GM18951 (cell line): ENCODE data around the gene NOS1AP.

ENCODE experiments used
- POLR2A ChIP-seq: IDR thresholded peaks from 4 replicates; pipeline ENCODE4 v1.6.1; 2011; ENCODE audit warnings: mild to moderate bottlenecking; ENCODE audit not compliant: insufficient read length, insufficient read depth; ENCODE audit errors: extremely low read depth
- in situ Hi-C: fragments of 300-500 bp; cut with MboI; formaldehyde crosslinking; loops from one replicate; pipeline ENCODE4 v1.12.0; 2022; ENCODE audit warnings: low sequenced_read_pairs, mixed read lengths, inconsistent platforms; ENCODE audit not compliant: unreplicated experiment

Gene NOS1AP

DNA sequence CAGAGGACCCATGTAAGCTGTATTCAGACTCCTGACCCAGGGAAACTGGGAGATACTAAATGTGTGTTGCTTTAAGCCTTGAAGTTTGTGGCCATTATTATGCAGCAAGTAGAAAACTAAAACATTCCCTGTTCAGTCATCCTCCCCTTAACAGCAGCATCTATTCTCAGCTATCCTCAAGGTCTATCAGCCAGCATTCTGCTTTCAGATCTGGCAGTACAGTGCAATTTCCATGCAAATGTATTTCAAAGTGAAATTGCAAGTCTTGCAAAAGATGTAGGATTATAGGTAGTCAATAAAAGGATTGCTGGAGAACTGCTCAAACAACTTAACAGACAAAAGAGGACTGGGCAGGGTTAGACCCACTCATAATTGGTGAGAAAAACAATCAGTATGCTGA, 111.3 kb downstream of the NOS1AP start:
- TF ChIP-seq POLR2A, result no peak
- in situ Hi-C loops, result no loop called here

GRCh38 chr1:162182090-162182489, 112.6 kb downstream of the NOS1AP start:
- in situ Hi-C loops, result no loop called here
- no peak for TF ChIP-seq POLR2A

GRCh38 chr1:162185314-162186025, 116.0 kb downstream of the NOS1AP start:
- no peak for TF ChIP-seq POLR2A
- in situ Hi-C loops, result no loop called here

GRCh38 chr1:162186026-162186374, 116.5 kb downstream of the NOS1AP start:
- no peak for TF ChIP-seq POLR2A
- in situ Hi-C loops, result no loop called here

- in situ Hi-C loops, result no loop called here
- no peak for TF ChIP-seq POLR2A
These were observed 116.9 kb downstream of the NOS1AP start for GRCh38 chr1:162186406-162186805.

DNA sequence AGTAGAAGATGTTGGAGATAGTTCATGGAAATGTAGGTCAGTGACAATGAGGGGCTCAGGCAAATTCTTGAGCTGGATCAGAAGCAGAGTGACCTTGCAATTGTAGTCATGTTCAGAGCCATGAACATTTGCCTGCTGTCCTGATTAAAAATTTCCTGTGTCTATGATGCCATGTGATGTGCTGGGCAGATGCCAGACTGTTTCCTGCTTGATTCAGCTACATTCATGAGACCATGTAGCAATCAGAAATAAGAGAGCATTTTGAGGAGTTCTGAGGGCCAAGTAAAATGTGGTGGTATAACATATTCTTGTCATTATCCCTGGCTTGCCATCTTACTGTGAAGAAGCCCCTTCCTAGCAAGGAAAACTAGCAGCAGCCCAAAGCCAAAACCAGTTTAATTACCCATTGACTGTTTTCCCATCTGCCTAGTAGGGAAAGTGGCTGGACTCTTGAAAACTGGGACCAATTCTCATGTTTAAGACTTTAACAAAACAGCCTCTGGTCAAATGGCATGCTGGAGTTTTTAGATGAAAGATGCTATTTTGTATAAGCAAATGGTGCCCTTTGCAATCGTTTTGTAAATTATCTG, 118.3 kb downstream of the NOS1AP start:
- no peak for TF ChIP-seq POLR2A

GRCh38 chr1:162189345-162189744, 119.9 kb downstream of the NOS1AP start:
- no peak for TF ChIP-seq POLR2A
- in situ Hi-C loops, result no loop called here

More for the DNA sequence above, 118.3 kb downstream of the NOS1AP start:
- in situ Hi-C loops, result no loop called here

DNA sequence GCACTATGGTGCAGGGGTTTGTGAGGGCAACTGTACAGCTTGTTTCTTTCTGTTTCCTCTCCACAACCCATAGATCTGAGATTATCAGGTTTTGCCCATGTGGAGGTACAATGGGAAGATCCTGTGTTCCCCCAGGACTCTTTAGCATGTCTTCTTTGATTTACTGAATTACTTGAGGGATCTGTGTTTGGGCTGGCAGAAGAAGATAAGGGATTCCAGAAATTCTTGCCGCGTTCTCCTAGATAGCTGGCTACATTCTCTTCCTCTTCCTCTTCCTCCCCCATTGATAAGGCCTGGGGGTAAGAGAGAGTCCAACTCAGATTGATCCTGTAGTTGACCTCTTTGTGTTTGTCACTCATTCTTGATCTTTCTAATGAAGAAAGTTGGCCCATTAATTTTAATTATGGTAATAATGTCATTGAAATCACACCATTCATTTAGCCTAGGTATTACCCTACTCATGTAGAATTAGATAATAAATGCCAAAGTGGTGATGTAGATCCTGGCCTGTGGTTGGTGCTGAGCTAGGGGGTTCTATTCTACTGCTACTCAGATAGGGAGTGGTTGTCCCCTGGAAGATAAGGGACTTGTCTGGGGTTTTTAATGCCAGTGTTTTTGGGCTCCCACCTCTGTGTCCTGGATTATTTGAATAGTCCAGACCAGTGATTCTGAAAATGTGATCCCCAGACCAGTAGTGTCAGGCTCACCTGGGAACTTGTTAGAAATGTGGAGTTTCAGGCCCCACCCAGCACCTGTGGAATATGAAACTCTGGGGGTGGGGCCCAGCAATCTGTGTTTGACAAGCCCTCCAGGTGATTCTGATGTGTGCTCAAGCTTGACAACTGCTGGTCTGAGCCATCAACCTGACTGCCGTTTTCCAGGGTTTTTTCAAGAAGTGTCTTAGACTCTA, 122.2 kb downstream of the NOS1AP start:
- no peak for TF ChIP-seq POLR2A

GRCh38 chr1:162192306-162192678, 122.8 kb downstream of the NOS1AP start:
- in situ Hi-C loops, result no loop called here
- TF ChIP-seq POLR2A, result no peak

More for the DNA sequence above, 122.2 kb downstream of the NOS1AP start:
- in situ Hi-C loops, result no loop called here

- in situ Hi-C loops, result no loop called here
- no peak for TF ChIP-seq POLR2A
These were observed 123.3 kb downstream of the NOS1AP start for GRCh38 chr1:162192763-162193162.

GRCh38 chr1:162193221-162193620, 123.7 kb downstream of the NOS1AP start:
- TF ChIP-seq POLR2A, result no peak
- in situ Hi-C loops, result no loop called here

GRCh38 chr1:162193815-162194214, 124.3 kb downstream of the NOS1AP start:
- TF ChIP-seq POLR2A, result no peak

DNA sequence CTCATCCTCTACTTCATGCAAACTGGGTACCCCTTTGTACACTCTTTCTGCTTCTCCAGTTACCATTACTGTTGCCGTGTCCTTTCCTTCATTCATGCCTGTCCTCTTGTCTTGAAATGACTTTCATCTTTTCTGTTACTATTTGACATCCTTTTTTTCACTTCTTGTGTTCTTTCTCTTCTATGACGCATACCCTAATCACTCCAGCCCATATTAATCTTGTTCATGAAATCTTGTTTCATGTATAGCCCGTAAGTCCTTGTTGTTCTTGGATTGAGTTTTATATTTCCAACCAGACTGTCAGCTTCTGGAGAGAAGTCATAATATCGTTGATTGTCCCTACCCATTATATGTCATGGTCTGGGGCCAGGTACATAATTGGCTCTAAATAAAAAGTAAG, 126.1 kb downstream of the NOS1AP start:
- TF ChIP-seq POLR2A, result no peak
- in situ Hi-C loops, result no loop called here

More at GRCh38 chr1:162193815-162194214, 124.3 kb downstream of the NOS1AP start:
- in situ Hi-C loops, result no loop called here
